SK-N-SH (cell line): ENCODE data around the gene CREB5. TPM values are rescaled to one million over a fixed set of nuclear protein-coding genes. Genes with fewer than 3 reads are reported as not detected.

Experiments used
- CTCF ChIA-PET: fragments of 300-600, 350-600 bp; formaldehyde crosslinking; extraction: SDS; loops from one replicate; lab custom pipeline; 2021; lab: Yijun Ruan, JAX
- POLR2A ChIA-PET: fragments of 350-600 bp; sonication (Branson Sonifier 250); formaldehyde crosslinking; extraction: SDS; loops from one replicate; lab custom pipeline; 2020; ENCODE audit warnings: antibody characterized with exemption, inconsistent platforms; lab: Yijun Ruan, JAX
- DNase-seq: peaks from one replicate; pipeline ENCODE4 v3.0.0; 2012
- H2AFZ ChIP-seq: fragments of 200-600 bp; sonication (generic); 2 replicates; pipeline ENCODE4 v1.8.1; 2016; ENCODE audit warnings: antibody characterized with exemption, mild to moderate bottlenecking, low read depth
- H3F3A ChIP-seq: fragments of 200-600 bp; sonication (generic); replicated peaks from 2 replicates; pipeline ENCODE3; 2016; ENCODE audit warnings: antibody characterized with exemption, mild to moderate bottlenecking; ENCODE audit not compliant: insufficient read depth
- H3K27ac ChIP-seq, 2 experiments: fragments of 200-500 bp in 1 of 2; fragments of 200-600 bp in 1 of 2; sonication (Bioruptor generic) in 1 of 2; sonication (generic), shearing (Covaris generic) in 1 of 2; 2 replicates each; pipeline versions ENCODE4 v1.5.1 to v1.6.1; 2014 to 2016; ENCODE audit warnings: low read depth in 2 of 2, inconsistent platforms in 1 of 2, low read length in 1 of 2, mild to moderate bottlenecking in 1 of 2, mixed read lengths in 1 of 2
- H3K27me3 ChIP-seq: fragments of 200-600 bp; sonication (generic), shearing (Covaris generic); 2 replicates; pipeline ENCODE4 v1.6.1; 2016; ENCODE audit warnings: mixed run types; ENCODE audit not compliant: insufficient read depth
- H3K36me3 ChIP-seq, 2 experiments: fragments of 200-500 bp in 1 of 2; fragments of 200-600 bp in 1 of 2; sonication (Bioruptor generic) in 1 of 2; sonication (generic) in 1 of 2; replicated peaks in 1 of 2; 2 replicates each; pipeline versions ENCODE3 to v1.5.1; 2014 to 2016; ENCODE audit warnings: low read length in 1 of 2, mild to moderate bottlenecking in 1 of 2; ENCODE audit not compliant: insufficient read depth in 2 of 2, control insufficient read depth in 1 of 2
- H3K4me1 ChIP-seq, 2 experiments: fragments of 200-500 bp in 1 of 2; fragments of 200-600 bp in 1 of 2; sonication (Bioruptor generic) in 1 of 2; sonication (generic), shearing (Covaris generic) in 1 of 2; 2 replicates each; pipeline versions ENCODE4 v1.5.1 to v1.6.1; 2014 to 2016; ENCODE audit warnings: low read depth in 1 of 2, low read length in 1 of 2, mixed run types in 1 of 2; ENCODE audit not compliant: insufficient read depth in 2 of 2, control insufficient read depth in 1 of 2
- H3K4me2 ChIP-seq: fragments of 200-600 bp; sonication (generic), shearing (Covaris generic); 2 replicates; pipeline ENCODE4 v1.6.1; 2017; ENCODE audit warnings: mixed run types
- H3K4me3 ChIP-seq, 2 experiments: fragments of 200-500 bp in 1 of 2; fragments of 200-600 bp in 1 of 2; sonication (Bioruptor generic) in 1 of 2; sonication (generic), shearing (Covaris generic) in 1 of 2; 2 replicates each; pipeline versions ENCODE4 v1.5.1 to v1.8.1; 2014 to 2016; ENCODE audit warnings: low read depth in 2 of 2, inconsistent platforms in 1 of 2, low read length in 1 of 2, mild to moderate bottlenecking in 1 of 2, mixed read lengths in 1 of 2, moderate library complexity in 1 of 2
- H3K79me2 ChIP-seq: fragments of 200-600 bp; sonication (generic); 2 replicates; pipeline ENCODE4 v1.8.1; 2017; ENCODE audit warnings: mild to moderate bottlenecking; ENCODE audit not compliant: insufficient read depth
- H3K9ac ChIP-seq: fragments of 200-600 bp; sonication (generic); 2 replicates; pipeline ENCODE4 v1.6.1; 2017; ENCODE audit warnings: mixed run types
- H3K9me2 ChIP-seq: fragments of 200-600 bp; sonication (generic); 2 replicates; pipeline ENCODE4 v1.6.1; 2017; ENCODE audit warnings: mixed run types
- H3K9me3 ChIP-seq: fragments of 200-600 bp; sonication (generic); 2 replicates; pipeline ENCODE4 v1.6.1; 2017; ENCODE audit warnings: mixed run types, mild to moderate bottlenecking, moderate library complexity
- H4K20me1 ChIP-seq: fragments of 200-600 bp; sonication (generic); 2 replicates; pipeline ENCODE4 v1.6.1; 2017; ENCODE audit warnings: mild to moderate bottlenecking, mixed run types; ENCODE audit not compliant: insufficient read depth
- ELF1 ChIP-seq: IDR thresholded peaks from 2 replicates; pipeline ENCODE4 v1.4.0; 2012
- EP300 ChIP-seq, 2 experiments: IDR thresholded peaks; 2 replicates each; pipeline versions ENCODE4 v1.4.0 to v1.6.1; 2012; ENCODE audit warnings: borderline replicate concordance in 1 of 2, low read depth in 1 of 2, low read length in 1 of 2
- EZH2phosphoT487 ChIP-seq: fragments of 200-600 bp; sonication (generic); IDR thresholded peaks from 2 replicates; pipeline ENCODE4 v1.6.1; 2017; ENCODE audit warnings: low read depth, mixed run types, mild to moderate bottlenecking, antibody characterized with exemption, moderate library complexity, borderline replicate concordance
- FOSL2 ChIP-seq: IDR thresholded peaks from 2 replicates; pipeline ENCODE4 v1.4.0; 2012; ENCODE audit warnings: low read depth, mild to moderate bottlenecking, moderate library complexity, borderline replicate concordance
- FOXM1 ChIP-seq: IDR thresholded peaks from 2 replicates; pipeline ENCODE4 v1.4.0; 2012; ENCODE audit warnings: low read depth, mild to moderate bottlenecking
- POLR2AphosphoS5 ChIP-seq: IDR thresholded peaks from 2 replicates; pipeline ENCODE4 v1.6.1; 2012; ENCODE audit warnings: low read depth, low read length
- RAD21 ChIP-seq: IDR thresholded peaks from 2 replicates; pipeline ENCODE4 v1.6.1; 2012; ENCODE audit warnings: mild to moderate bottlenecking, low read length
- RXRA ChIP-seq: IDR thresholded peaks from 2 replicates; pipeline ENCODE4 v1.4.0; 2012; ENCODE audit warnings: low read depth, mild to moderate bottlenecking, borderline replicate concordance
- TEAD4 ChIP-seq: IDR thresholded peaks from 2 replicates; pipeline ENCODE4 v1.4.0; 2012; ENCODE audit warnings: mild to moderate bottlenecking, borderline replicate concordance; ENCODE audit not compliant: insufficient read depth
- WGBS: methylation state at CpG from one replicate; pipeline ENCODE4 v1.1.6; 2017; ENCODE audit warnings: low lambda C conversion rate; 5-methylcytosine and 5-hydroxymethylcytosine counted together
- polyA plus RNA-seq, 3 experiments: library from polyadenylated mRNA; depleted of rRNA; stranded (reverse); fragments of >200 nt; gene quantifications; 2 replicates each; pipeline ENCODE4 v1.2.3, GENCODE V29; 2012
- TF ChIP-seq, protein P1 (sequence below): IDR thresholded peaks from 2 replicates; pipeline ENCODE4 v1.6.1; 2012; ENCODE audit warnings: mild to moderate bottlenecking, low read depth, low read length, moderate library complexity
- TF ChIP-seq, protein P2 (sequence below): fragments of 150-350 bp; IDR thresholded peaks from 2 replicates; pipeline ENCODE4 v1.6.1; 2016; ENCODE audit warnings: mild to moderate bottlenecking, low read depth, low read length
- TF ChIP-seq, protein P3 (sequence below): IDR thresholded peaks from 2 replicates; pipeline ENCODE4 v1.4.0; 2012; ENCODE audit warnings: low read depth, borderline replicate concordance
- TF ChIP-seq, protein P4 (sequence below): IDR thresholded peaks from 2 replicates; pipeline ENCODE4 v1.4.0; 2012; ENCODE audit warnings: low read depth, borderline replicate concordance
- TF ChIP-seq, protein P5 (sequence below): fragments of 150-350 bp; IDR thresholded peaks from 2 replicates; pipeline ENCODE4 v1.6.1; 2017; ENCODE audit warnings: antibody characterized with exemption, low read length, low read depth, borderline replicate concordance

The CREB5 gene
- polyA plus RNA-seq, 1 of the 3 experiments (the other 2 are of a cell fraction): 19.3 TPM

DNA sequence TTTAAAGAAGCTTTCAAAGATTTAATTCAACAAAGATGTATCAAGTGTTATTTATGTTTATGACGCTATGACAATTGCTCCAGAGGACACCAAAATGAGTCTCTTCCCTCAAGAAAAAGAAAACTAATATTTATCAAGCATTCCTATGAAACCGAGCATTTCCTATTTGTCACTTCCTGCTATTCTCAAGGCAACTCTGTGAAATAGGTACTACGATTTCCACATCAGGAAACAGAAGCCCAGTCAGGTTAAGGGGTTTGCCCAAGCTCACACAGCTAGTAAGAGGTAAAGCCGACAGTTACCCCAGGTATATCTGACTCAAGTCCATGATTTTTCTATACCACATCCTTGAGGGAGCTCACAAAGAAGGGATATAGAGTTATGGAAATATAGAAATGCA is 459.9 kb downstream of the CREB5 start:
- Histone ChIP-seq H3K9ac (no peak overlapping the region), H3K27me3 (peaks cover 5% of the 10 kb centered on the region; the same call in 1 of the 2 replicates), H3K36me3 (no peaks in the 10 kb centered on the region), H3K9me2 (no peaks in the 10 kb centered on the region), H4K20me1 (no peaks in the 10 kb centered on the region), H2AFZ (no peak overlapping the region), H3K79me2 (no peaks in the 10 kb centered on the region), H3K4me1 (no peaks in the 10 kb centered on the region), H3K9me3 (no peaks in the 10 kb centered on the region), H3K4me2 (no peak overlapping the region), H3F3A (no peaks in the 10 kb centered on the region), H3K4me3 (no peak overlapping the region), H3K27ac (no peak overlapping the region)
- POLR2A ChIA-PET: no interaction called here
- WGBS: 55% methylated on average over 4 of the region's 4 CpGs
- no peak for TF ChIP-seq FOSL2
- TF ChIP-seq, protein P1, sequence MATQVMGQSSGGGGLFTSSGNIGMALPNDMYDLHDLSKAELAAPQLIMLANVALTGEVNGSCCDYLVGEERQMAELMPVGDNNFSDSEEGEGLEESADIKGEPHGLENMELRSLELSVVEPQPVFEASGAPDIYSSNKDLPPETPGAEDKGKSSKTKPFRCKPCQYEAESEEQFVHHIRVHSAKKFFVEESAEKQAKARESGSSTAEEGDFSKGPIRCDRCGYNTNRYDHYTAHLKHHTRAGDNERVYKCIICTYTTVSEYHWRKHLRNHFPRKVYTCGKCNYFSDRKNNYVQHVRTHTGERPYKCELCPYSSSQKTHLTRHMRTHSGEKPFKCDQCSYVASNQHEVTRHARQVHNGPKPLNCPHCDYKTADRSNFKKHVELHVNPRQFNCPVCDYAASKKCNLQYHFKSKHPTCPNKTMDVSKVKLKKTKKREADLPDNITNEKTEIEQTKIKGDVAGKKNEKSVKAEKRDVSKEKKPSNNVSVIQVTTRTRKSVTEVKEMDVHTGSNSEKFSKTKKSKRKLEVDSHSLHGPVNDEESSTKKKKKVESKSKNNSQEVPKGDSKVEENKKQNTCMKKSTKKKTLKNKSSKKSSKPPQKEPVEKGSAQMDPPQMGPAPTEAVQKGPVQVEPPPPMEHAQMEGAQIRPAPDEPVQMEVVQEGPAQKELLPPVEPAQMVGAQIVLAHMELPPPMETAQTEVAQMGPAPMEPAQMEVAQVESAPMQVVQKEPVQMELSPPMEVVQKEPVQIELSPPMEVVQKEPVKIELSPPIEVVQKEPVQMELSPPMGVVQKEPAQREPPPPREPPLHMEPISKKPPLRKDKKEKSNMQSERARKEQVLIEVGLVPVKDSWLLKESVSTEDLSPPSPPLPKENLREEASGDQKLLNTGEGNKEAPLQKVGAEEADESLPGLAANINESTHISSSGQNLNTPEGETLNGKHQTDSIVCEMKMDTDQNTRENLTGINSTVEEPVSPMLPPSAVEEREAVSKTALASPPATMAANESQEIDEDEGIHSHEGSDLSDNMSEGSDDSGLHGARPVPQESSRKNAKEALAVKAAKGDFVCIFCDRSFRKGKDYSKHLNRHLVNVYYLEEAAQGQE: no peak
- no peak for TF ChIP-seq FOXM1
- TF ChIP-seq TEAD4: no peak
- TF ChIP-seq ELF1: no peak
- no peak for TF ChIP-seq EP300 (IDR thresholded peaks at IDR 0.05; ENCODE audit: borderline replicate concordance in 1 of 2, low read depth in 1 of 2, low read length in 1 of 2)
- TF ChIP-seq, protein P2, sequence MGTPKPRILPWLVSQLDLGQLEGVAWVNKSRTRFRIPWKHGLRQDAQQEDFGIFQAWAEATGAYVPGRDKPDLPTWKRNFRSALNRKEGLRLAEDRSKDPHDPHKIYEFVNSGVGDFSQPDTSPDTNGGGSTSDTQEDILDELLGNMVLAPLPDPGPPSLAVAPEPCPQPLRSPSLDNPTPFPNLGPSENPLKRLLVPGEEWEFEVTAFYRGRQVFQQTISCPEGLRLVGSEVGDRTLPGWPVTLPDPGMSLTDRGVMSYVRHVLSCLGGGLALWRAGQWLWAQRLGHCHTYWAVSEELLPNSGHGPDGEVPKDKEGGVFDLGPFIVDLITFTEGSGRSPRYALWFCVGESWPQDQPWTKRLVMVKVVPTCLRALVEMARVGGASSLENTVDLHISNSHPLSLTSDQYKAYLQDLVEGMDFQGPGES: no peak
- no peak for DNase-seq
- CTCF ChIA-PET: interaction anchor here (0.6 to 5.8 kb wide), 3 partner anchors 18 to 573 kb away, joined by 3 to 30 read pairs (median 4); no protein-coding TSS in a partner anchor

DNA sequence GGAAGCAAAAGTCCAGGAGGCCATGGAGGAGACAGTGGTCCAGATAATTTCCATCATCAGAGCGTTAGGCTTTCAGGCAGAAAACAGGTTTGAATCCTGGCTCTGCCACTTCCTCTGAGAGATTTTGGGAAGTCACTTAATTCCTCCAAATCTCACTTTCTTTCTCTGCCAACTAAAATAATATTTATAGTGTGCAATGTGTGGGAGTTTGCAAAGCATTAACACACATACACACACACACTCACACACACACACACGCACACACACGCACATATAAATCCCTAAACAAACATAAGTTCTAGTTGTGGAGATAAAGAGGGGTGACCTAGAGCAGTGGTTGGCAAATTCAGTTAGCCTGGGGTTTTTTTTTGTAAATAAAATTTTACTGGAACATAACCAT is 461.0 kb downstream of the CREB5 start:
- ChIA-PET CTCF (interaction anchor here (0.6 to 1.4 kb wide), 4 partner anchors 9 to 269 kb away, joined by 3 read pairs; no protein-coding TSS in a partner anchor), POLR2A (no interaction called here)
- H3K9me2 ChIP-seq: no peaks in the 10 kb centered on the region
- H3K9me3 ChIP-seq: no peaks in the 10 kb centered on the region
- no peak overlapping the region for H3K4me3 ChIP-seq
- no peaks in the 10 kb centered on the region for H4K20me1 ChIP-seq
- no peak overlapping the region for H3K27ac ChIP-seq
- no peaks in the 10 kb centered on the region; the same call in 1 of the 2 replicates for H3K27me3 ChIP-seq
- no peak overlapping the region for H3K4me2 ChIP-seq
- H3K36me3 ChIP-seq: no peaks in the 10 kb centered on the region
- H3F3A ChIP-seq: no peaks in the 10 kb centered on the region
- DNase-seq: no peak
- H3K79me2 ChIP-seq: no peaks in the 10 kb centered on the region
- H3K4me1 ChIP-seq: no peaks in the 10 kb centered on the region
- no peak overlapping the region for H2AFZ ChIP-seq
- no peak overlapping the region for H3K9ac ChIP-seq
- WGBS: 75% methylated on average over 3 of the region's 3 CpGs
- TF ChIP-seq RAD21: no peak
- TF ChIP-seq, protein P3, sequence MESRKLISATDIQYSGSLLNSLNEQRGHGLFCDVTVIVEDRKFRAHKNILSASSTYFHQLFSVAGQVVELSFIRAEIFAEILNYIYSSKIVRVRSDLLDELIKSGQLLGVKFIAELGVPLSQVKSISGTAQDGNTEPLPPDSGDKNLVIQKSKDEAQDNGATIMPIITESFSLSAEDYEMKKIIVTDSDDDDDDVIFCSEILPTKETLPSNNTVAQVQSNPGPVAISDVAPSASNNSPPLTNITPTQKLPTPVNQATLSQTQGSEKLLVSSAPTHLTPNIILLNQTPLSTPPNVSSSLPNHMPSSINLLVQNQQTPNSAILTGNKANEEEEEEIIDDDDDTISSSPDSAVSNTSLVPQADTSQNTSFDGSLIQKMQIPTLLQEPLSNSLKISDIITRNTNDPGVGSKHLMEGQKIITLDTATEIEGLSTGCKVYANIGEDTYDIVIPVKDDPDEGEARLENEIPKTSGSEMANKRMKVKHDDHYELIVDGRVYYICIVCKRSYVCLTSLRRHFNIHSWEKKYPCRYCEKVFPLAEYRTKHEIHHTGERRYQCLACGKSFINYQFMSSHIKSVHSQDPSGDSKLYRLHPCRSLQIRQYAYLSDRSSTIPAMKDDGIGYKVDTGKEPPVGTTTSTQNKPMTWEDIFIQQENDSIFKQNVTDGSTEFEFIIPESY: no peak
- TF ChIP-seq, protein P4, sequence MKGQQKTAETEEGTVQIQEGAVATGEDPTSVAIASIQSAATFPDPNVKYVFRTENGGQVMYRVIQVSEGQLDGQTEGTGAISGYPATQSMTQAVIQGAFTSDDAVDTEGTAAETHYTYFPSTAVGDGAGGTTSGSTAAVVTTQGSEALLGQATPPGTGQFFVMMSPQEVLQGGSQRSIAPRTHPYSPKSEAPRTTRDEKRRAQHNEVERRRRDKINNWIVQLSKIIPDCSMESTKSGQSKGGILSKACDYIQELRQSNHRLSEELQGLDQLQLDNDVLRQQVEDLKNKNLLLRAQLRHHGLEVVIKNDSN: no peak
- no peak for TF ChIP-seq EZH2phosphoT487
- TF ChIP-seq, protein P1: no peak
- TF ChIP-seq RXRA: no peak
- no peak for TF ChIP-seq POLR2AphosphoS5
- TF ChIP-seq, protein P5, sequence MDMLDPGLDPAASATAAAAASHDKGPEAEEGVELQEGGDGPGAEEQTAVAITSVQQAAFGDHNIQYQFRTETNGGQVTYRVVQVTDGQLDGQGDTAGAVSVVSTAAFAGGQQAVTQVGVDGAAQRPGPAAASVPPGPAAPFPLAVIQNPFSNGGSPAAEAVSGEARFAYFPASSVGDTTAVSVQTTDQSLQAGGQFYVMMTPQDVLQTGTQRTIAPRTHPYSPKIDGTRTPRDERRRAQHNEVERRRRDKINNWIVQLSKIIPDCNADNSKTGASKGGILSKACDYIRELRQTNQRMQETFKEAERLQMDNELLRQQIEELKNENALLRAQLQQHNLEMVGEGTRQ: no peak
